GM12872 (cell line): ENCODE results near the gene STH.

Experiments
- TF ChIP-seq, protein P1 (sequence below): IDR thresholded peaks from 3 replicates; pipeline ENCODE4 v1.5.1; 2011; ENCODE audit warnings: low read depth, mild to moderate bottlenecking, low read length, moderate library complexity; ENCODE audit not compliant: insufficient read depth

STH gene

GRCh38 chr17:46038937-46039336 is 39.9 kb downstream of the STH start:
- TF ChIP-seq, protein P1, sequence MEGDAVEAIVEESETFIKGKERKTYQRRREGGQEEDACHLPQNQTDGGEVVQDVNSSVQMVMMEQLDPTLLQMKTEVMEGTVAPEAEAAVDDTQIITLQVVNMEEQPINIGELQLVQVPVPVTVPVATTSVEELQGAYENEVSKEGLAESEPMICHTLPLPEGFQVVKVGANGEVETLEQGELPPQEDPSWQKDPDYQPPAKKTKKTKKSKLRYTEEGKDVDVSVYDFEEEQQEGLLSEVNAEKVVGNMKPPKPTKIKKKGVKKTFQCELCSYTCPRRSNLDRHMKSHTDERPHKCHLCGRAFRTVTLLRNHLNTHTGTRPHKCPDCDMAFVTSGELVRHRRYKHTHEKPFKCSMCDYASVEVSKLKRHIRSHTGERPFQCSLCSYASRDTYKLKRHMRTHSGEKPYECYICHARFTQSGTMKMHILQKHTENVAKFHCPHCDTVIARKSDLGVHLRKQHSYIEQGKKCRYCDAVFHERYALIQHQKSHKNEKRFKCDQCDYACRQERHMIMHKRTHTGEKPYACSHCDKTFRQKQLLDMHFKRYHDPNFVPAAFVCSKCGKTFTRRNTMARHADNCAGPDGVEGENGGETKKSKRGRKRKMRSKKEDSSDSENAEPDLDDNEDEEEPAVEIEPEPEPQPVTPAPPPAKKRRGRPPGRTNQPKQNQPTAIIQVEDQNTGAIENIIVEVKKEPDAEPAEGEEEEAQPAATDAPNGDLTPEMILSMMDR: no peak

- TF ChIP-seq, protein P1: no peak
Measured at GRCh38 chr17:46039592-46040186, 40.6 kb downstream of the STH start.

- TF ChIP-seq, protein P1: no peak
Measured at GRCh38 chr17:46042246-46042645, 43.2 kb downstream of the STH start.

DNA sequence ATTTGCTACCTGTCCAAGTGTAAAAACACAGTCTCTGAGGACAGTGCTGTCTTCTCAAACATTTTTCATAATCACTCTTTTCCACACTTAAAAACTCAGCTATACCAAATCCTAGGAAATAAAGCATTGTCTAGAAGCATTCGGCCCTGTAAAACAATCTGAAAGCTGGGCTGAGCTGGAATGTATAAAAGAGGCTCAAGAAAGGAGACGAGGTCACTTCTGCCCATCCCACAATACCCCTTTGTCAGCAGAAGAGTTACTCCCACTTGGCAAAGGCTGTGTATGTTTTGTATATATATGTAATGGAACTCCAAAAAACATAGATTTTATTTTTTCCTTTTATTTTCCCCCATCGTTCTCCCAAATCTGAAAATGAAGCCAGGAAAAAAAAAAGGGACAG is 43.9 kb downstream of the STH start:
- TF ChIP-seq, protein P1: no peak

DNA sequence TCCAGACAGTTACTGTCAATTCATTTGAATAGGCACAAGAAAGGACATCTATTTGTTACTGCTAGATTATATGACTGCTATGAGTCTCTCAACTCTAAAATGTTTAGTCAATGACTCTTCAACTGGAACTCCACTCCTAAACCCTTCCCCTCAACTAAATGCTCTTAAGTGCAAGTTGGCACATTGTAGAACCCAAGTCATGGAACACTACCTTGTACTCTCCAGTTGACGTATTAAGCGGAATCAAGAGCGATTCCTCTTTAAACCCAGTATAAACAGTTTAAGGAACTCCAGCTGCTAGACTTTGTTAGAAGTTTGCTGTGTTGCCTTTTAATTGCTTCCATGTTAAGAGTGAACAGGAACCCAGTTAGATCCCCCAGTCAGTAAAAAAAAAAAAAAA is 44.6 kb downstream of the STH start:
- TF ChIP-seq, protein P1: no peak

DNA sequence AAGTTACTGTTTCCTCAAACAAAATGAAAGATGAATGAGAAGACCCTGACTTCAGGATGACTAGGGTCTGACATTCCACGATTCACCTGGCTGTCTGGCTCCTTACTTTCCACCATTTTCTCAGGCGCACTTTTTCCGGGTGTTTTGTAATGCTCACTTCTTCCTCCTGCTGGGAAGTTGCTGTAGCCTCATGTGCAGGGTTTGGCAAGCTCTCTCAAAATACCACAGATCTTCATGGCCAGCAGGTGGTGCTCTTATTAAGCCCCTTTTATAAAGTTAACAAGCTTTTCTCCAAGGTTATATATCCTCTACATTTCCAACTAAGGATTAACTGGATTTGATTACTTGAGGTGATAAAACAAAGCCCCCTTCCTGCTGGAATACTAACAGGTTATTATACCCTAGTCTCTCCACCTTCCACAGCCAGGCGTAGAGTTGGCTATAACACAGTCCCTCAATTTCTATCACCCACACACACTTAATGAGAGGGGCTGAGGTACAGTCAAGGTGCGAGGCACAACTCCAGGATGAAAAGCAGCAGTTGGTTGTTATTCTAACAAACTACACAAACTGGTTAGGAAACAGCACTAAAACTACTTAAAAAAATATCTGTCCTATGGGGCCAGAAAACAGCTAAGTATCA is 45.4 kb downstream of the STH start:
- TF ChIP-seq, protein P1: peak; percentile 77

DNA sequence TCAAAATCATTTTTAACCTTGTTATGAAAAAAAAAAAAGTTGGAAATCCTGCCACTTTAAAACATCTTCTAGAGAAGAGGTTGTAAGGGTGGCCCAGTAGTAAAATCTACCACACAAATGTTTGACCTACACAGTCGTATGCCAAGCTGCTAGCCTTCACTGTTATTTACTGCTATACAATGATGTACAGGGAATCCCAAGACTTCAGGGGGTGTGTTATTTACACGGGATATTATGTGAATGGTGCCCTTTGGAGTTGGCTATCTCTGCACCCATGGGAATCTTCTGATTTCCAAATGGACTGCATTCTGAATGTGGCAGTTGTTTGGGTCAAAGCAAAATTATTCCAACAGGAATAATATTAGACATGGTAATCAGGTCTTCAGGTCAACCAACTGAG is 45.9 kb downstream of the STH start:
- TF ChIP-seq, protein P1: no peak
